NK-92 (cell line): ENCODE results near the gene PCNX1.

ENCODE experiments used
- DNase-seq: peaks from one replicate; lab custom pipeline; 2025; ENCODE audit not compliant: unreplicated experiment; lab: John Stamatoyannopoulos, UW

PCNX1 gene

GRCh38 chr14:71070169-71070568, 162.9 kb downstream of the PCNX1 start:
- DNase-seq: no peak

DNA sequence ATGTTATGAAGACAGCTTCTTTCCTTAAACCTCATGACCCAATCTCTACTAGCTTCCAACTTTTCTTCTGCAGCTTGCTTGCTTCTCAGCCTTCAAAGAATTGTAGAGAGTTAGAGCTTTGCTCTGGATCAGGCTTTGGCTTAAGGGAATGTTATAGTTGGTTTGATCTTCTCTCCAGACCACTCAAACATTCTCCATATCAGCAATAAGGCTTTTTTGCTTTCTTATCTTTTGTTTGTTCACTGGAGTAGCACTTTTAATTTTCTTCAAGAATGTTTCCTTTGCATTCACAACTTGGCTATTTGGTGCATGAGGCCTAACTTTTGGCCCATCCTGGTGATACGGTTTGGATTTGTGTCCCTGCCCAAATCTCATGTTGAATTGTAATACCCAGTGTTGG, 163.8 kb downstream of the PCNX1 start:
- no peak for DNase-seq

DNA sequence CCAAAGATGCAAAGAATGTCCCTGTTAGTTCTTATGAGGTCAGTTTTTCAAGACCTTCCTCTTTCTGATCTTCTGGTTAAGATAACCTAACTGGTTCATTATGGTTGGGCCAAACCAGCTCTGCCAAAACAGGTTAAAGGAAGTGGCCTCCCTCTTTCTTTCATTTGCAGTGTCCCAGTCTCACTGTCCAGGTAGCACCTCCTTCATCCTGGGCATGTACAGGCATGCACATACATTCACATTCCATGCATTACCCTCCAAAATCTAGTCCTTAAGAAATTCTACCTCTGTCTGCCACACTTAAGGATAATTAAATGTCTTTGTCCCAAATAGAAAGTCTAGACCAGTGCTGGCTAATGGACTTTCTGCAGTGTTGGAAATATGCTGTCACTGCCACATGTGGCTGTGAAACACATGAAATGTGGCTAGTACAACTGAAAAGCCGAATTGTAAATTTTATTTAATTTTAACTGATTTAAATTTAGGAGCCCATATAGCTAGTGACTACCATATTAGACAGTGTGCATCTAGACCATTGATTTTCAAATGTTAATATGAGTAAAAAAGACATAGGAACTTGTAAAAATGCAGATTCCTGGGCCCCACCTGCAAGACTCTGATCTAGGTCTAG, 169.3 kb downstream of the PCNX1 start:
- no peak for DNase-seq

DNA sequence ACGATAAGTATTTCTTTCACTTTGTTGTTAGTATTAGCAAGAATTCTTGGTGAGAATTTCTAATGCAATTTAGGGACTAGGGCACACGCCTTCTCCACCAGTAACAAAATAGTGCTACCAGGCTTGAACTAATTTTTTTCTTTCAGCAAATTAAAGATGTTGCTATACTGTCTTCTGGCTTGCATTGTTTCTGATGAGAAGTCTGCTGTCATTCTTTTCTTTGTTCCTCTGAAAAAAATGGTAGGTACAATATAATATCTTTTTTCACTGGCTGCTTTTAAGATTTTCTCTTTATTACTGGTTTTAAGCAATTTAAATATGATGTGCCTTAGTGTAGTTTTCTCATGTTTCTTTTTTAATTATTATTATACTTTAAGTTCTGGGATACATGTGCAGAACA, 171.2 kb downstream of the PCNX1 start:
- DNase-seq: no peak

- DNase-seq: no peak
Measured at GRCh38 chr14:71086567-71086966, 179.3 kb downstream of the PCNX1 start.

DNA sequence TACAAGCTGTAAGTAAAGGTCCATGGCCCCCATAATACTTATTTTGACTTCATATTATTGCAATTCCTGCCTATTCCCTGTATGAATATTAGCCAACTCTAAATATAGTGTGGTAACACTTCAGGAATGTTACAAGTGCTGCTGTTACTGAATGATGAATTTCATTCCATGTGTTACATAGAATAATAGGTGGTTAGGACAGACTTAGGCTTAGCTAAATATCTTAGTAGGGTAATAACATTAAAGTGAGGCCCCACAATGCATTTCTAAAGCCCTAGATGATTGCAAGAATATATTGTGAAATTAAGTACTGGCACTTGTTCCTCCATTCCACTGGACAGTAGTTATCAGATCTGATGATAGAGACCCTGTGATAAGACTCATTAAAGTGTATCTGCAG, 182.7 kb downstream of the PCNX1 start:
- DNase-seq: no peak

DNA sequence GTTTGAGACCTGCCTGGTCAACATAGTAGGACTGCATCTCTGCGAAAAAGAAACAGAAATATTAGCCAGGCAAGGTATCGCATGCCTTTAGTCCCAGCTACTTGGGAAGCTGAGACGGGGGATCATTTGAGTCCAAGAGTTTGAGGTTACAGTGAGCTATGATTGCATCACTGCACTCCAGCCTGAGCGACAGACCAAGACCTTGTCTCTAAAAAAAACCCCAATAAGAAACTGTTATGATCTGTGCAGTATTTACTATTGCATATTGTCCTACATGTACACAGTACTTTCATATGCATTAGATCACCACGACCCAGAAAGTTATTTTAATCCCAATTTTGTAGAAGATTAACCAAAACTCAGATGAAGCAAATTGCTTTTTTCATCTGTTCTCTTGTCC, 187.5 kb downstream of the PCNX1 start:
- DNase-seq: no peak

DNA sequence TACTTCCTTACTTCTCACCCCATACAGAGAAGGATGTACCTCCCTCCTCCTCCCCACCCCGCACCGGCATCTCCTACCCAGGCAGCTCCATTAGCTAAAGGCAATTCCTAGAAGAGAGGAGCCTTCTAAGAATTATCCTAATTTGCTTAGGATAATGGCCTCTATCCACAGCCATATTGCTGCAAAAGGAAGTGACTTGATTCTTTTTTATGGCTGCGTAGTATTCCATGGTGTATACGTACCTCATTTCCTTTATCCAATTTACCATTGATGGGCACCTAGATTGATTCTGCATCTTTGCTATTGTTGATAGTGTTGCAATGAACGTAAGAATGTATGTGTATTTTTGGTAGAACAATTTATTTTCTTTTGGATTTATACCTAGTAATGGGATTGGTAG, 189.7 kb downstream of the PCNX1 start:
- DNase-seq: no peak

DNA sequence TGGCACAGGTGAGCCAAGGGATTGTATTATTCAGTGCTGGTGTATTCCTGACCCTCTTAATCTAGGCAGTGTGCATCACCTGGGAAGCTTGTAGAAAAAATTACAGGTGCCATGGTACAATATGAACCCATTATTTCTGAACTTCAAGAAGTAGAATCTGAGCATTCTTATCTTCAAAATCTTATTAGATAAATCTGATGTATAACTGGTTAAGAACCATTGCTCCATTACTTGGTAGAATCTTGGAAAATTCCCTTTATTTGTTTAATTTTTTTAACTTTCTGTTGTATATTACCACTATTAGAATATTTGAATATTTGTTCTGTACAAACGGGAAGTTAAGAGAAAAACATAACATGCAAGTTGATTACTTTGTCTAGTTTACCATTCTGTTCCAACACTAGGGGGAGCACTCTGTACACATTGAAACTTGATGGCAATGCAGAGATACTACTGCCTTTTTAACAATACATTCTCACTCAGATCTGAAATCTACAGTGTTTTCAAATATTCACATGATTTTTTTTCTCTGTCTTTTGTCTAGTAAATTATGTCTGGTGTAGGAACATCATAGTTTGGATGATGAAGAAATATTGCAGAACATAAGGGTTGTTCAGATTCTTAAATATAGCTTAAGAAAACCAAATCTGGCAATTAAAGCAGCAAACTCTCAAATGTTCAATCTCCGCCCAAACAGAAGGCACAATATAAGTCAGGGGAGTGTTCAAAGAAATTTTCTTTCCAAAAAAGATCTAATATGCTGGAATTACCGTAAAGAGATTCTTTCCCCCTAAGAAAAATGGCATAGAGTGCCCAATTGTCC, 196.6 kb downstream of the PCNX1 start:
- no peak for DNase-seq

DNA sequence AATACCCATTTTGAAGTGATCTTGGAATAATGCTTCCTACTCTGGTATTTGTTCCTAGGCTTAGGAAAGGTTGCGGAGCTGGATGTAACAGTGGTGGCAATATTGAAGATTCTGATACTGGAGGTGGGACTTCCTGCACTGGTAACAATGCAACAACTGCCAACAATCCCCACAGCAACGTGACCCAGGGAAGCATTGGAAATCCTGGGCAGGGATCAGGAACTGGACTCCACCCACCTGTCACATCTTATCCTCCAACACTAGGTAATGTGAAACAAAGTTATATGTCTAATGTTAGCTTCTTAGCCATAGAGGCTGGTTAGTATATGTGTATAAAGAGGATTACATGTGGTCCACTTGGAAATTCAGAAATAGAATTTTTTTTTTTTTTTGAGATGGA, 197.9 kb downstream of the PCNX1 start:
- DNase-seq: no peak

GRCh38 chr14:71107921-71108320, 200.7 kb downstream of the PCNX1 start:
- no peak for DNase-seq

GRCh38 chr14:71108398-71109119, 201.3 kb downstream of the PCNX1 start:
- DNase-seq: no peak

- DNase-seq: no peak
Measured at GRCh38 chr14:71113376-71113775, 206.1 kb downstream of the PCNX1 start.

GRCh38 chr14:71114565-71114964, 207.3 kb downstream of the PCNX1 start:
- DNase-seq: no peak

DNA sequence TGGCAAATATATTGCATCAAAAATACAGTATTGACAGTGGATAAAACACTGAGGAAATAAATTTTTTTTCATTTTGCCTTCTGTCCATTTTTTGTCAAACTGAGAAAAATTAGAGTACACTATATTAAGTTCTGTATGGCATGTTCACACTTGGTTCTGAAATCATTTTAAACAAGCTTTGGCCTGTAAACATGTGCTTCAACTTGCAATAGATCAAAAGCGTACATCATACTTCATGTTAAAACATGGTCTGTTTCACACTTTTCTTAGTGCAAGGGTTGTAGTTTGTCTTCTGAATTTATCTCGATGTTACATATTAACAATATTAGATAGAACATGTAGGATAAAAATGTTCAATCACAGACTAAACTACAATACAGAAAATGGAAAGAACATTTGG, 208.0 kb downstream of the PCNX1 start:
- no peak for DNase-seq

- no peak for DNase-seq
Measured at GRCh38 chr14:71115821-71116567, 208.7 kb downstream of the PCNX1 start.

DNA sequence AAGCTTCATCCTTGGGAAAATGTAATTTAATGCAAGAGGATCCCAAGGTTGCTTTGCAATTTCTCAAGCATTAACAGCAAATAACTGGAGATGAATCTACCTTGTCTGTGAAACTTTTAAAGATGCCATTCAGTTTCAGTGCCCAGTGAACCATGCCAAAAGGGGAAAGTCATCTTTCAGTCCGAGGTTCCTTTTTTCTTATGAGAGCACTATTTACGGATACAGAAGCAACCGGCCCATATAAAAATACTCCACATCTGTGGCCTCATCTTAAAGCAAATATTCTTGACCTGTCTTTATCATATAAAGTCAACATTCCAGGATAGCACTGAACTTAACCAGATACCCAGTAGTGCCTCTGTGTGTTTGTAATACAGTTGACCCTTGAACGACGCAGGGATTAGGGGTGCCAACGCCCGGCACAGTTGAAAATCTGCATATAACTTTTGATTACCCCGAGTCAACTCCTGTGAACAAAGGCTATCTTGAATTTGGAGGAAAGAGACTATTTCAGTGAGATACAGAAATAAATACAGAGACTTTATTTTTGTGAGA, 209.4 kb downstream of the PCNX1 start:
- no peak for DNase-seq

GRCh38 chr14:71117839-71118743, 210.8 kb downstream of the PCNX1 start:
- DNase-seq: no peak

DNA sequence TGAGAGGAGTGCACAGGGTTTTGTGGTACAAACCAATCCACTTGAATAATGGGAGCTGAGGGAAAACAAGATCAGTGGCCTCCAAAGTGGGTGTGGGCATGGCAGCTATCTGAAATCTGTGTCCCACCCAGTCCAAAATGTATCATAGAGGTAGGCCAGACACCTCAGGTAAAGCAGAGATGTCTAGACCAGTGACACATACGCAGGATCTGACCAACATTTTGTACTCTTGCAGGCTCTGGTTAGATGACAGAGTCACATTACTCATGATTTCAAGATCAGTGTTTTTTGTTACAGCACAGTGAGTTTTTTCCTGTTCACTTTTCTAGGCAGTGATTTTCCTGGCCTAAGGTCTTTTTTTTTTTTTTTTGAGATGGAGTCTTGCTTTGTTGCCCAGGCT, 211.8 kb downstream of the PCNX1 start:
- no peak for DNase-seq

DNA sequence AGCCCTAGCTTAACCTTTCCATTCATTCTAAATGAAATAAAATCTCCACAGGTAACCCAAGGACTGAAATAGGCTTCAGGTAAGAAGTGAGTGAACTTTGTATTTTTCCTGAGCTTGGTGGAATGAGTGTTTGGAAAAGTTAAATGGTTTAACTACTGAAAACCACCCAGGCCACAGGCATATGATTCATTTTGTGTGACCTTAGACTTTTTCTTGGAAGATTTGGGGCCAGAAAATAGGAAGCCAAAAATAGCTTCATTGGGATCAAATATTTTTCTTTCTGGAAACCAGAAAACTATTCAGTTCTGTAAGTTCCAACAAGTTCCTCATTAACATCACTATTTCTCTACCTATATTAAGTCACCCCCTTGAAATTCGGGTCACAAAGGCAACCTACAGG, 212.6 kb downstream of the PCNX1 start:
- DNase-seq: no peak
